Osteoblast (primary cell): ENCODE data around the gene P4HA1. TPM values are rescaled to one million over a fixed set of nuclear protein-coding genes. Genes with fewer than 3 reads are reported as not detected.

Experiments used
- DNase-seq: peaks from one replicate; pipeline ENCODE4 v3.0.0; 2011; ENCODE audit warnings: low spot score, mixed read lengths; ENCODE audit not compliant: insufficient read length; ENCODE audit errors: missing footprints
- H2AFZ ChIP-seq: 2 replicates; pipeline ENCODE4 v1.6.0; 2011; ENCODE audit warnings: mild to moderate bottlenecking, low read length
- H3K27ac ChIP-seq: 2 replicates; pipeline ENCODE4 v1.5.1; 2011; ENCODE audit warnings: mild to moderate bottlenecking, low read depth, low read length, moderate library complexity
- H3K27me3 ChIP-seq: 2 replicates; pipeline ENCODE4 v1.6.0; 2012; ENCODE audit warnings: mild to moderate bottlenecking, control low read depth, inconsistent platforms, low read length, moderate library complexity; ENCODE audit not compliant: insufficient read depth
- H3K36me3 ChIP-seq: 2 replicates; pipeline ENCODE4 v1.5.1; 2011; ENCODE audit warnings: mild to moderate bottlenecking, low read length, control low read depth, moderate library complexity; ENCODE audit not compliant: insufficient read depth
- H3K4me1 ChIP-seq: 2 replicates; pipeline ENCODE4 v1.5.1; 2011; ENCODE audit warnings: mild to moderate bottlenecking, low read length, control low read depth, moderate library complexity; ENCODE audit not compliant: insufficient read depth
- H3K4me2 ChIP-seq: 2 replicates; pipeline ENCODE4 v1.6.0; 2011; ENCODE audit warnings: mild to moderate bottlenecking, low read length; ENCODE audit not compliant: insufficient read depth
- H3K4me3 ChIP-seq: fragments of 200-600 bp; sonication (generic); 3 replicates; pipeline ENCODE4 v1.5.1; 2012; ENCODE audit warnings: mild to moderate bottlenecking, low read length, inconsistent platforms; ENCODE audit not compliant: insufficient read depth
- H3K79me2 ChIP-seq: 2 replicates; pipeline ENCODE4 v1.6.0; 2012; ENCODE audit warnings: mild to moderate bottlenecking, low read length, control low read depth, inconsistent platforms; ENCODE audit not compliant: insufficient read depth
- H3K9me3 ChIP-seq: 2 replicates; pipeline ENCODE4 v1.5.1; 2011; ENCODE audit warnings: low read depth, low read length, control low read depth
- H4K20me1 ChIP-seq: 2 replicates; pipeline ENCODE4 v1.6.0; 2012; ENCODE audit warnings: mild to moderate bottlenecking, low read length, control low read depth; ENCODE audit not compliant: insufficient read depth
- total RNA-seq: library from RNA; depleted of rRNA; stranded (reverse); fragments of >200 nt; gene quantifications from 2 replicates; pipeline ENCODE4 v1.2.3, GENCODE V29; 2012
- TF ChIP-seq, protein P1 (sequence below): IDR thresholded peaks from 2 replicates; pipeline ENCODE4 v1.5.1; 2011; ENCODE audit warnings: mild to moderate bottlenecking, low read depth, low read length, moderate library complexity; ENCODE audit errors: extremely low read depth

P4HA1 gene
- total RNA-seq, 1 donor, result 220 TPM

GRCh38 chr10:73134727-73135126 is 38.1 kb upstream of the P4HA1 start:
- H3K9me3 ChIP-seq, result no peaks in the 10 kb centered on the region
- no peak overlapping the region for H2AFZ ChIP-seq
- TF ChIP-seq, protein P1, sequence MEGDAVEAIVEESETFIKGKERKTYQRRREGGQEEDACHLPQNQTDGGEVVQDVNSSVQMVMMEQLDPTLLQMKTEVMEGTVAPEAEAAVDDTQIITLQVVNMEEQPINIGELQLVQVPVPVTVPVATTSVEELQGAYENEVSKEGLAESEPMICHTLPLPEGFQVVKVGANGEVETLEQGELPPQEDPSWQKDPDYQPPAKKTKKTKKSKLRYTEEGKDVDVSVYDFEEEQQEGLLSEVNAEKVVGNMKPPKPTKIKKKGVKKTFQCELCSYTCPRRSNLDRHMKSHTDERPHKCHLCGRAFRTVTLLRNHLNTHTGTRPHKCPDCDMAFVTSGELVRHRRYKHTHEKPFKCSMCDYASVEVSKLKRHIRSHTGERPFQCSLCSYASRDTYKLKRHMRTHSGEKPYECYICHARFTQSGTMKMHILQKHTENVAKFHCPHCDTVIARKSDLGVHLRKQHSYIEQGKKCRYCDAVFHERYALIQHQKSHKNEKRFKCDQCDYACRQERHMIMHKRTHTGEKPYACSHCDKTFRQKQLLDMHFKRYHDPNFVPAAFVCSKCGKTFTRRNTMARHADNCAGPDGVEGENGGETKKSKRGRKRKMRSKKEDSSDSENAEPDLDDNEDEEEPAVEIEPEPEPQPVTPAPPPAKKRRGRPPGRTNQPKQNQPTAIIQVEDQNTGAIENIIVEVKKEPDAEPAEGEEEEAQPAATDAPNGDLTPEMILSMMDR, result no peak
- no peaks in the 10 kb centered on the region for H3K79me2 ChIP-seq
- H3K4me3 ChIP-seq, result no peak overlapping the region
- no peaks in the 10 kb centered on the region for H3K4me1 ChIP-seq
- H3K27ac ChIP-seq, result no peak overlapping the region
- no peaks in the 10 kb centered on the region for H3K27me3 ChIP-seq
- peaks cover 81% of the 10 kb centered on the region for H3K36me3 ChIP-seq
- H4K20me1 ChIP-seq, result no peaks in the 10 kb centered on the region
- DNase-seq, result no peak
- H3K4me2 ChIP-seq, result no peak overlapping the region

GRCh38 chr10:73131913-73132686 is 35.4 kb upstream of the P4HA1 start:
- TF ChIP-seq, protein P1, result no peak
- Histone ChIP-seq H3K36me3 (peaks cover 70% of the 10 kb centered on the region), H2AFZ (no peak overlapping the region), H3K4me2 (no peak overlapping the region), H3K4me1 (no peaks in the 10 kb centered on the region), H3K79me2 (no peaks in the 10 kb centered on the region), H3K4me3 (no peak overlapping the region), H3K27ac (no peak overlapping the region), H4K20me1 (no peaks in the 10 kb centered on the region), H3K27me3 (no peaks in the 10 kb centered on the region), H3K9me3 (no peaks in the 10 kb centered on the region)
- DNase-seq, result no peak

- no peaks in the 10 kb centered on the region for H4K20me1 ChIP-seq
- H3K4me3 ChIP-seq, result no peak overlapping the region
- H3K27me3 ChIP-seq, result no peaks in the 10 kb centered on the region
- H3K36me3 ChIP-seq, result peaks cover 67% of the 10 kb centered on the region
- H3K9me3 ChIP-seq, result no peaks in the 10 kb centered on the region
- no peaks in the 10 kb centered on the region for H3K4me1 ChIP-seq
- DNase-seq, result no peak
- TF ChIP-seq, protein P1, result no peak
- H3K79me2 ChIP-seq, result no peaks in the 10 kb centered on the region
- no peak overlapping the region for H2AFZ ChIP-seq
- H3K4me2 ChIP-seq, result no peak overlapping the region
- no peak overlapping the region for H3K27ac ChIP-seq
Measured at GRCh38 chr10:73131301-73131700, 34.6 kb upstream of the P4HA1 start.

GRCh38 chr10:73126343-73126742 is 29.7 kb upstream of the P4HA1 start:
- DNase-seq, result peak; percentile 31
- Histone ChIP-seq H2AFZ (no peak overlapping the region), H3K79me2 (no peaks in the 10 kb centered on the region)

More at GRCh38 chr10:73126343-73126742, 29.7 kb upstream of the P4HA1 start:
- Histone ChIP-seq H4K20me1 (no peaks in the 10 kb centered on the region), H3K9me3 (no peaks in the 10 kb centered on the region), H3K27ac (no peak overlapping the region), H3K27me3 (no peaks in the 10 kb centered on the region), H3K36me3 (peaks cover 43% of the 10 kb centered on the region), H3K4me1 (no peaks in the 10 kb centered on the region), H3K4me3 (no peak overlapping the region), H3K4me2 (no peak overlapping the region)
- TF ChIP-seq, protein P1, result no peak
